Stimulated activated CD4-positive, alpha-beta T cell treated with anti-CD3 and anti-CD28 coated beads, TNF-alpha, amount 100 ng/mL, for 24 hours (primary cell): ENCODE results near the gene RASGRP3.

Source experiments
- DNase-seq, 3 experiments: peaks; one replicate each; pipeline ENCODE4 v3.0.0-alpha.2; 2020; ENCODE audit warnings: low read depth in 3 of 3

RASGRP3 gene

DNA sequence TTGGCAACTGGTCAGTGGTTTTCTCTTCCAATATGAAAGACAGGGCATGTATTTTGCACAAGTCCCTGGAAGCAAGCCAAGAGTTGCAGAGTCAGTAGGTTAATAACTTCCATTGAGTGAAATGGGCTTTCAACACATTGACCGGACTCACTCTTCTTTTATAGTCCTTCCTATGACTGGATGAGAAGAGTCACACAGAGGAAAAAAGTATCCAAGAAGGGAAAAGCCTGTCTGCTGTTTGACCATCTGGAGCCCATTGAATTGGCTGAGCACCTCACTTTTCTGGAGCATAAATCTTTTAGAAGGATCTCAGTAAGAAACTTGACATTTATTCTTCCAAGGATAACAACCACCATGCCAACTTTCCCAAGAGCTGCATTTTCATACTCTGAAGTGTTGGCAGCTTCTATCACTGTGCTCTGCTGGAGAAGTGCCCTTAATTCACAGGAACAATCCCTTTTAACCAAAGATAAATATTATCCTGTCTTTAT, 45.4 kb downstream of the RASGRP3 start:
- DNase-seq, result no peak

DNA sequence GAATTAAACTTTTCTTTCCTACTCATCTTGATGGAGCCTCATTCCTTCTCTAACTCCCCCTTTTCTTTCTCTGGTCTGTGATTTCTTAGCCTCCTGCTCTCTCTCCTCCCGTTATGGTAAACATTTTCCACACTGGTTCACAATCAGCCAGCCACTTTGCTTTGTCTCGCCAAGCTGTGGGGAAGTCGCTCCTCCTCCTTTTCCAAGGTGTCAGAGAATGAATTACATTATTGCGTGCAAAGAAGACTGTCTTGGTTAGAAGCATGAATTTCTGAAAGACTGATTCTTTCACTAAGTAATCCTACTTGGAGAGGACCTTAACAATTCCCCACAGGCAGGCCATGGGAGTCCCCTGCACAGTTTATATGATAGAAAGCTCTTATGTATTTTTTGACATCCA, 46.1 kb downstream of the RASGRP3 start:
- no peak for DNase-seq

DNA sequence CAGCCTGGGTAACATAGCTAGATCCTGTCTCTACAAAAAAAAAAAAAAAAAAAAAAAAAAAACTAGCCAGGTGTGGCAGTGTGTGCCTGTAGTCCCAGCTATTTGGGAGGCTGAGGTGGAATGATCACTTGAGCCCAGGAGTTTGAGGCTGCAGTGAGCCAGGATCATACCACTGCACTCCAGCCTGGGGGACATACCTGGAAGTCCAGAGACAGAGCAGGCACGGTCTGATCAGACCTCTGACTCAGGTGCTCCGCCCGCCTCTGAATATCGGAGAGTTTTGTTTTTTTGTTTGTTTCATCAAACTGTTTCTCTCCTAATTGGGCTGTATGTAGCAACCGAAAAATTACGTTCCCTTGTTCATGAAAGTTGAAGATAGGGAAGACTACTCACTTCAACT, 49.2 kb downstream of the RASGRP3 start:
- no peak for DNase-seq

DNA sequence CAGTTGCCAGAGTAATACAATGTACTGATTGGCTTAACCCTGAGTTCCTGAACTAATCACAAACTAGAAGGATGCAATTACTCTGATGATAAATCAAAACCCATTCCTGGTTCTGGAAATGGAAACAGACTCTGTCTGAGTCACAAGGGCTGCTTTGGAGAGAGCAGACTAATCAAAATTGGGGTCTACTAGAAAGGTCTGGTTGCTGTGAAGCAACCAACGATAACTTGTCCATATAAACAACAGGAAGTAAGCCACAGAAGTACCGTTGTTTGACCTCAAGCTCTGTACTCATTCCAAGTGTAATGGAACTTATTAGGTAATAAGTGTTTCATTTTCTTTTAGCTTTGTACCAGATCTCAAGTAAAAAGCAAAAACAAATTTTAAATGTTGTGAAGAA, 49.7 kb downstream of the RASGRP3 start:
- no peak for DNase-seq

DNA sequence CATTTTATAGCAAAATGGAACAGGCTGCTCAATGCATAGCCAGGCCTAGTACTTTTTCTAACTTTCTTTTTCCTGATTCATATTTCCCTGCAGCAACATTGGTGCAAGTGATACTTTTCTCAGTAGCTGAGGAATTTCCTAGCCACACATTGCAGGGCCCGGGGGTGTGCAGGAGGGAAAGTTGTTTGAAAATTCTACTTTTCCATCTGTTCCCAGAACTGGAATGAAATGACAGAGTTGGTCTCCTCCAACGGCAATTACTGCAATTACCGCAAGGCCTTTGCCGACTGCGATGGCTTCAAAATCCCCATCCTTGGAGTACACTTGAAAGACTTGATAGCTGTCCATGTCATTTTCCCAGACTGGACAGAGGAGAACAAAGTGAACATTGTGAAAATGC, 50.5 kb downstream of the RASGRP3 start:
- DNase-seq, result no peak

DNA sequence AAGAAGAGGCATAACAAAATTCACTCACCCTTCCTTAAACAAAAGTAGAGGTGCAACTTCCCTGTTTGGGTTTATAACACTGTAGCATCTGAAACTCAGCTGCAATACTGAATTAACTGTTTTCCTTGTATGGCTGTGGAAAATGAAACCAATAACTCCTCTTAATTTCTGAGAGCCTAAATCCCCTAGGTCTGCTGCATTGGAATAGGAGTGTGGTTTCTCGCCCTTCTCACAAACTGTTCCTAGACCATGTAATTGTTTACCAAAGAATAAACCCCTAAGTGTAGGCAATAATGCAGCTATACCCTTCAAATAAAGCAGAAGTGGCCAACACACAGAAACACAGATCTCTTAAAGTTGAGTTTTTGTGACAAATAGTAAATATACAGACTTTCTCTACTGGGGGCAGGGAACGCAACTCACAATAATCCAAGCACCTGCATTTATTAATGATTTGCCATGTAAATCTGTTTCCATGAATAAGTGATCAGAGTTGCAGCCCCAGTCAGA, 52.0 kb downstream of the RASGRP3 start:
- DNase-seq, result no peak

DNA sequence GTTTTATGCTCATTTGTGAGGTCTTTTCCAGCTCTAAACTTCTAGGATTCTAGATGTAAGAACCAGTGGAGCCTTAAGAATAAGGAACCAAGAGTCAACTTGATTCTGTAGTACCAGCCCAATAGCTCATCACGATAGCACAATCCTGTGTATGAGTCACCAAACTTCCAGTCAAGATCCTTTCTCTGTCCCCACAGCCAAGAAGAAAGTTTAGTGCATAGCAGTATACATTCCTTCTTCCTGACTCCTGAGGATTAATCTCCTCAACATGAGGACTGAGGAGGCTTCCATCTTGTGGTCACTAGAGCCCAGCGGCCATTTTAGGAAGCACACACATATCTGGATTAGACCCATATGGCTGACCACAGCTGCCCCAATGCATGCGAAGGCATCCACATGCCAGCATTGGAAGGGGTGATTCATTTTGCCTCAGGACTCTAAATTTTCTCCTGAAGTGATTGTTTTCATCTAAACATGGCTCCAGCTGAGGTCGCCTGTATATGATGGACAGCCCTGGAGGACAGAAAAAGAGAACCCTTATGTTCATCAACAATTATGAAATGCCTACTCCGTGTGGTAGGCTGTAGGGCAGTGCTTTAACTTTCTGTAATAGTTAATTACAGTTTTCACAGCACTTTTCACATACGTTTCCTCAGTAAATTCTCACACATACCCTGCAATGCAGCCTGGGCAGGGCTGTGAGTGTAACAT, 53.5 kb downstream of the RASGRP3 start:
- DNase-seq, result no peak

DNA sequence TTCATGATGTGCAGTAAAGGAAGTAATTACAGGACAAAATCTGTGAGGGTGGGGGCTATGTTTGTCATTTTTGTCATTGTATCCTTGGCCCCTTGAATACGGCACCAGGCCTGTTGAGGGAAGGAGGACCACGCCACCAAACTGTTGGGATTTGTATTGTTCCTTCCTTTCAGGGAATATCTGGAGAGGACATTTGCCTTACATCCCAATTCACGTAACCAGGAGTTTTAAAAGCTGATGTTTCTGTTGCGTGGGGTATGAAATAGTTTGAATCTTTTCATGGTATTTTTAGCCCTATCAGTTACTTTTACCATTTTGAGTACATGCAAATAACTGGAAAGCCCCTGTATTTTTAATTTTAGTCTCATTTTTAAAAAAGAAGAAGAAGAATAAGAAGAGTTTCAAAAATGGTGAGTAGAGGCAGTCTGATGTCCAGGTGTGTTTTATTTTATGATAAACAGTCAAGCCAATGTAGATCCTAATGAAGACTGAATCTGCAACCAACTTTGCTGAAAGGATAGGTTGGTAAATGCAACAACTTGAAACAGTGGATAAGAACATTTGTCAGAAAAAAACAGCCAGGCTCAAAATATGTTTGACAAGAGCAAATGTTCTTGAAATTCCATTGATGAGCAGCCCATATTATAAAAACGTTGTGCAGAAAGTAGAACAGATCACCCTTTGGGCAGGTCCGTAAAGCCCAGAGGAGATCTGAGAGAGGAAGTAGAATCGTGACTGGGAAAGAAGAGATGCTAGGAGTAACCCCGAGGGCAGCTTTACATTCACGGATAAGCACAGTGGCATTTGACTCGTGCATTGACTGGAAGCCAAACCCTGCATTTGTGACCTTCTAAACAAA, 54.5 kb downstream of the RASGRP3 start:
- DNase-seq, result no peak

DNA sequence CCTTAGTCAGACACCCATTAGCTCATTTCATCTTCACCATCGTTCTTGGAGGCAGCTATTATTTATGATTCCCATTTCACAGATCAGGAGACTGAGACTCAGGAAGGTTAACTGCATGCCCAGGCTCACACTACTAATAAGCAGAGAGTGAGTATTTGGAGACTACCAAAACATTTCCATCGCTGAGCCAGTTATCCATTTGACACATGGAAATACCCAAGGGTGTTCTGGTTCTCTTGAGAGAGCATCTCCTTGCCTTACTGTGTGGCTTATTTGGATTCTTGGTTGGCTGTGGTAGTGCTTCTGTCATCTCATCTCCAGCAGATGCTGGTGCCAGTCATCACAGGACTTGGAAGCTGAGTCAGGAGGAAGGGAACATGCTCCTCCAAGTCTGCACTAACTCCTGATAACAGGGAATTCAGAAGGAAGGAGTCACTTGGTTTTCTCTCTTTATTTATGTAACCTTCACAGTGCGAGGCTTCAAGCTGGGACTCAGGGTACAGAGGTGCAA, 55.2 kb downstream of the RASGRP3 start:
- DNase-seq, result no peak

DNA sequence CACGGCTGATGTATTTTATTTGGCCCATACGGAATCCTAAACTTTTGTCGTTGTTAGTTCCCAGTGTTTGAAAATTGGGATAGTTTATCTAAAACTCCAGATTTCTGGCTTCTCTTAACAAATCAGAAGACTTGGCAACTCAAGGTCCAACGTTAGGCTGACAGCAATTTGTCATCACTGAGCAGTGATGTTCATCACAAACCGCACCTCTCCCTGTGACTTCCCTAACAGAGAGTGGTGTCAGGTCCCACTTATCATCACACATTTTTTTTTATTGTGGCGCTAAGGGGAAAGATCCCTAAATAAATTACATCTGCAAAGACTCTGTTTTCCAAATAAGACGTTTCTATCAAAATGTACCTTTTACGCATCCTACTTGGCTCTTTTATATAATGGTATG, 55.7 kb downstream of the RASGRP3 start:
- no peak for DNase-seq

DNA sequence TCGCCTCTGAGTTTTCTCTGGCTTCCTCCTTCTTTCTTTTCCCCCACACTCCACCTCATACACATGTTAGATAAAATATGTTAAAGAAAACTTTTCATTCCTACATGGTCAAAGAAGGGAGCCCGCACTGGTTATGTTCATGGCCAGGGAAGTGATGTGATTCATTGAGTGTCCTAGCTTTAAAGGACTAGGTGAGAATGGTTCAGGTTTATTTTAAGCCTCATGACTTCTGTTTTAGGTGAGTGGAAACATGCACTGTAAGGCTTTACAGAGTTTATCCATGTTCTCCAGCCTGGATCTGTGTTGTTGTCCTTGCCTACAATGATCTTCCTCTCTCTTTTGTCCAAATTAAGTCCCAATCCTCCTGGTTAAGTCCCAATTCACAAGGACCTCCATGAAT, 56.5 kb downstream of the RASGRP3 start:
- DNase-seq, result no peak

DNA sequence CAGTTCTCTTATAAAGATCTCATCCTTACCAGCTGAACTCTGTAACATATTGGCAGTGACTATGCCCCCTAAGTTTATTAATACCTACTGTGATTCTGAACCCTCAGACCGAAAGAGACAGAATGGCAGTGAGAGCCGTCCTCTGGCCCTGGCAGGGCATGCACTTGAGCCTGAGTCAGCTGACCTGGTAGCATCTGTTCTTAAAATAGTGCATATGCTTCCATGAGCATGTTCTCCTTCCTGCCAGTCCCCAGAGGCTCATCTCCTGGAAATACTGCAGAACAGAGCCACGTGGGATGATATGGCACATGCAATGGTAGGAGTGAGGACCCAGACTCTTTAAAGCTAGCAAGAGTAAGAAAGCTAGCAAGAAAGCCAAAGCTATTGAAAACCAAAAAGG, 59.0 kb downstream of the RASGRP3 start:
- no peak for DNase-seq

DNA sequence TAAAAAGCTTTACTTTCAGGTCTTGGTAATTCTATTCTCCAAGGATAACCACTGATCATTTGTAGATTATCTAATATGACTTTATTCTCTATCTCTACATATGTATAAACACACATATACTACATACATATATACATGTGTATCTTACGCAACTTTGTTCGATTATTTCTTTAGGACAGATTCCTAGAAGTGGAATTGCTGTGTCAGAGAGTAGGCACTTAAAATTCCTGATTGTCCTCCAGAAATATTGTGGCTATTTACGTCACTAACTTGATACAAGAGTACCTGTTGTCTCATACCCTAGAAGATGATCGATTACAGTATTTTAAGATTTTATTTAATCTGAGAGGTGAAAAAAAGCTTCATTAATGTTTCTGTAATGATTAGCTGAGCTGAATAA, 64.8 kb downstream of the RASGRP3 start:
- DNase-seq, result no peak

DNA sequence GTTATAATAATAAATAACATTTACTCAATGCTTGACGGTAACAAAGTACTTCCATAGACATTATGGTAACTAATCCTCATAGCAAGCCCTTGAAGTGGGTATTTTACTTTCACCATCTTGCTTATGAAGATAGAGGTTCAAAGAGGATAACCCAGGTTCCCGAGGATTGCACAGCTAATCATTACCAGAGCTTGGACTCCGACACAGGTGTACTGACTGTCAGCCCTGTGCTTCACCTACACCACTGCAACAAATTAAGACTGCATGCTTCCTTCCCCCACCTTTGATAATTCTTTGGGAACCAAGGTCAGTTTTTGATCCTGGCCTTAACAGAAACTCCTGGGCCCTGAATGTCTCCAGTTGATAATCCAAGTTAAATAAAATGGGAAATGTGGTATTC, 73.8 kb downstream of the RASGRP3 start:
- no peak for DNase-seq

DNA sequence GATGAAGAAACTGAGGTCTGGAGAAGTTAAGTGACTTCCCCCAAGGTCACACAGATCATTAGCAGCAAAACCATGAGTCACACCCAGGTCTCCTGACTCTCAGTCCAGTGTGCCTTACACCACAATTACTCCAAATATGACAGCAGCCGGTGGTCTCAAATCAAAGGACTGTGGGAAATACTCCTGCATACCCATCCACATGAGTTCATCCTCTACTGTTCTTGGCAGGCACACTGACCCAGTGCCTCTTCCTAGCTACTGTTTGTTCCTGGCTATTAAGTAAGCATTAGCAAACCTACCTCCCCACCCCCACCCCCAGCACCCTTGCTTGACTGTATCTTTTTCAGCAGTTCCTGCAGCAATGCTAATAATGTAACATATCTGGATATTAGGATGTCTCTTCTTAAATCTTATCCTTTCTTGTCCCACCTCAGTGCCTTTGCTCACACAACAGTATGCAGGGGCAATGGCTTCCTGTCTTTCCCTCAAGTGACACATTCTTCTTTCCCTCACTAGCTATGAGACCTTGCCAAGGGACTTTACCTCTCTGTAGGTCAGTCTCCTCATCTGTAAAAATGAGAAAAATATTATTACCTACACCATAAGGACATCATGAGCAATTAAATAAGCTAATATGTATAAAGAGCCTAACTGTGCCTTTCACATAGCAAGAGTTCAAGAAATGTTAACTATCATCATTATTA, 76.5 kb downstream of the RASGRP3 start:
- DNase-seq, result no peak

DNA sequence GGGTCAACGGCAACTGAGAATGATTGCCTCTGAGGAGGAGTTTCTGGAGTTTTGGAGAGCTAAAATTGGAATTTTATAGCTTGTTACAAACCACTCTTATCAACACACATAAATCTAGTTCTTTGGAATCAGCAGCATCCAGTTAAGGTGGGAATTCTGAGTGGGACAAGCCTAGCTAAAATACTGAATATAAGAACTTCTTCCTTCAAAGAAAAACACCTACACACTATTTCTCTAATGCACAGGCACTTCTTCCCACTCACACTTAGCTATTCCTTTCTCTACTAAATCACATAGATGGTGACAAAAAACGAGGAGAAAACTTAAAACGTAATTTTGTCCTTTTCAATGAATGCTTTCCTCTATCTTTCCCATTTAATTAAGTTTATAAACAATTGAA, 79.2 kb downstream of the RASGRP3 start:
- DNase-seq, result no peak

DNA sequence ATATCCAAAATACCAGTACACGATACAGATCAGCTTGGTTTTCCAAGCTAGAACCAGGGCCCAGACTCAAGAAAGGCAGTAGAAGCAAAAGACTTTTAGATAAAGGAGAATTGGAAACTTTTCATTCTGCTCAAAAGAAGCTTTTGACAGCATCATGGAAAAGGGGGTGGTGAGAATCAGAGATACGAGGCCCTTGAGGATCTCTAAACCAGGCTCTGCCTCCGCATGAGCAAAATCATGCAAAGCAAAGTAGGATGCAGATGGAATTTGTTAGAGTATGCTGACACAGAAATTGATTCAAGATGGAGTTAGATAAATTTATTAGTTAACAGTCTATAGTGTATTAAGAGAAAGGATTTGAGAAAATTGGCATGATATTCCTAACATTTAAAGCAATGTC, 82.9 kb downstream of the RASGRP3 start:
- DNase-seq, result no peak

DNA sequence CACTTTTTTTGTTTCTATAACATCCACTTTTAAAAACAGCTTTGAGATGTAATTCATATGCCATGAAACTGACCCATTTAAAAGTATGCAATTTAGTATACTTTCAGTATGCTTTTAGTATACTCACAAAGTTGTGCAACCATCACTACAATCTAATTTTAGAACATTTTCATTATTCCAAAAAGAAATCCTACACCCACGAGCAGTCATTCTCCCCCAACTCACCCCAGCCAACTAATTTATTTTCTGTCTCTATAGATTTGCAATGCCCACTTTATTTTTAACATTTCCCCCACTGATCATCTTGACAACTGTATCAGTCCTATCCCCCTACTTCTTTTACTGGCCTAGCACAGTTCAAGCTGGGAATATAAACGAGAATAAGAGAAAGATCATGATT, 83.6 kb downstream of the RASGRP3 start:
- no peak for DNase-seq

DNA sequence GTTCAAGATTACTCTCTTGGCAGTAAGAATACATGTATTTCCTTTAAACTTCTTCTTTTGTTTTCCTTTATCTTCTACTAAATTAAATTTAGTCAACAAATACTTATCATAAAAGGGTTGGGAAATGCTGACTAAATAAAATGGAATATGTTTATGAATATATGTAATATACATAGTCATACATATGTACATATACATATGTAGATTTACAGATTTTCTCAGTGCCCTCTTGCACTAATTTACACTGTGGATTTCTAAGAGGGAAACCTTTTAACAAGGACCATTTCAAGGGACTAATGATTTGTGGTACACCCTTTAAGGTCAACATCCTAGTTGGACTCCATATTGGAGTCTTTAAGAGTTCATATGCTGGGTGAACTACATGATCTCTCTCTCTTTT, 85.4 kb downstream of the RASGRP3 start:
- DNase-seq, result no peak

DNA sequence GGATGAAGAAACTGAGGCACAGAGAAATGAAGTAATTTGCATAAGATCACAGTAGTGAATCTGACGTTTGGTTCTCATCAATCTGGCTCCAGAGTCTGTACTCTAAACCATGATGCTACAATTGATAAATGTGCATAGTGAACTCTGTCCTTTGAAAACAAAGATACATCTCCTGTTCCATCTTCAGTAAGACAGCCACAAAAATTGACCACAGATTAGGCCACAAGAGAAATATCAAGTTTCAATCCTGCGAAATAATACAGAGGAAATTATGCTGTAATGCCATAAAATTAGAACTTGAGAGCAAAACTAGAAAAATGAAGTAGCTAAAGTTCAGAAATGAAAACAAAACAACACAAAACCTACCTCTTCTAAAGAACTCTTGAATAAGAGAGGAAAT, 94.2 kb downstream of the RASGRP3 start:
- no peak for DNase-seq

DNA sequence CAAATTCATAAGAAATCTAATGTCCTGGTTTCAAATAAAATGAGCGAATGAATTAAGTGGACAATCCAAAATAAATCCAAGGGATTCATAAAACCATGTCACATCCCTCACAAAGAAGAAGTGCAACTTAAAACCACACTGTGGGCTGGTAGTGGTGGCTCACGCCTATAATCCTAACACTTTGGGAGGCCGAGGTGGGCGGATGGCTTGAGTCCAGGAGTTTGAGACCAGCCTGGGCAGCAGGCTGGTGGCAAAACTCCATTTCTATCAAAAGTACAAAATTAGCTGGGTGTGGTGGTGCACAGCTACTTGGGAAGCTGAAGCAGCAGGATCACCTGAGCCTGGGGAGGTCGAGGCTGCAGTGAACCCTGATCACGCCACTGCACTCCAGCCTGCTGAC, 97.2 kb downstream of the RASGRP3 start:
- no peak for DNase-seq

DNA sequence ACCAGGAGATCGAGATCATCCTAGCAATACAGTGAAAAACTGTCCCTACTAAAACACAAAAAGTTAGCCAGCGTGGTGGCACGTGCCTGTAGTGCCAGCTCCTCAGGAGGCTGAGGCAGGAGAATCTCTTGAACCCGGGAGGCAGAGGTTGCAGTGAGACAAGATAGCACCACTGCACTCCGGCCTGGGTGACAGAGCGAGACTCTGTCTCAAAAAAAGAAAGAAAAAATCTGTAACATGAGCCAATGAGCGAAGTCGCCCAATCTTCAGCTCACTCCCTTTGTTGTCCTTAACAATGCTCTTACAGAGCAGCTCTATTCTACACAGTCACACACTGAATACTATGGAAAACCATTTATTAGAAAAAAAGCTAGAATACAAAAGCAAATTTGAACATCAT, 100.6 kb downstream of the RASGRP3 start:
- no peak for DNase-seq
